ENCODE results near the gene SCART1. TPM values are rescaled to one million over a fixed set of nuclear protein-coding genes. Genes with fewer than 3 reads are reported as not detected.
A peak's percentile ranks its signal among the peaks of the same experiment; 100 is the strongest.
"Not testable (repeated sequence)": the region's sequence is repeated elsewhere in the genome, so short reads cannot be mapped to it uniquely, and the experiment has no call there.

The SCART1 gene
- total RNA-seq, 1 donor from 2014 or later: 2.4 TPM

- Mint-ChIP-seq H3K36me3 (ENCODE audit: low read depth) (peaks cover 21% of the 10 kb centered on the region), H3K9me3 (ENCODE audit: low read depth) (peaks cover 15% of the 10 kb centered on the region), H3K27ac (ENCODE audit: unreplicated experiment) (no peak overlapping the region), H3K27me3 (ENCODE audit: low read depth) (no peaks in the 10 kb centered on the region), H3K4me3 (ENCODE audit: unreplicated experiment) (no peak overlapping the region), H3K4me1 (ENCODE audit: low read depth) (no peaks in the 10 kb centered on the region)
- TF ChIP-seq CTCF (IDR thresholded peaks at IDR 0.05): no peak
- no peak for DNase-seq (ENCODE audit: low spot score)
Observed at GRCh38 chr10:133466683-133467275, 13.0 kb downstream of the SCART1 start.

- H3K4me3 Mint-ChIP-seq (ENCODE audit: unreplicated experiment): no peak overlapping the region
- peaks cover 21% of the 10 kb centered on the region for H3K36me3 Mint-ChIP-seq (ENCODE audit: low read depth)
- no peaks in the 10 kb centered on the region for H3K27me3 Mint-ChIP-seq (ENCODE audit: low read depth)
- H3K9me3 Mint-ChIP-seq (ENCODE audit: low read depth): peaks cover 15% of the 10 kb centered on the region
- H3K27ac Mint-ChIP-seq (ENCODE audit: unreplicated experiment): no peak overlapping the region
- TF ChIP-seq CTCF (IDR thresholded peaks at IDR 0.05): no peak
- H3K4me1 Mint-ChIP-seq (ENCODE audit: low read depth): no peaks in the 10 kb centered on the region
- peak; percentile 72 for DNase-seq (ENCODE audit: low spot score)
Observed at GRCh38 chr10:133467286-133467911, 13.7 kb downstream of the SCART1 start.

GRCh38 chr10:133469205-133469604 is 15.5 kb downstream of the SCART1 start:
- not testable (repeated sequence) for H3K27ac Mint-ChIP-seq (ENCODE audit: unreplicated experiment); H3K27me3 Mint-ChIP-seq (ENCODE audit: low read depth); H3K4me1 Mint-ChIP-seq (ENCODE audit: low read depth); DNase-seq (ENCODE audit: low spot score); H3K9me3 Mint-ChIP-seq (ENCODE audit: low read depth); H3K4me3 Mint-ChIP-seq (ENCODE audit: unreplicated experiment)
- peaks cover 24% of the 10 kb centered on the region for H3K36me3 Mint-ChIP-seq (ENCODE audit: low read depth)

GRCh38 chr10:133471300-133472109 is 17.8 kb downstream of the SCART1 start:
- Mint-ChIP-seq H3K9me3 (ENCODE audit: low read depth) (peaks cover 5% of the 10 kb centered on the region), H3K27me3 (ENCODE audit: low read depth) (no peaks in the 10 kb centered on the region), H3K27ac (ENCODE audit: unreplicated experiment) (no peak overlapping the region), H3K36me3 (ENCODE audit: low read depth) (peaks cover 24% of the 10 kb centered on the region), H3K4me3 (ENCODE audit: unreplicated experiment) (no peak overlapping the region), H3K4me1 (ENCODE audit: low read depth) (no peaks in the 10 kb centered on the region)
- DNase-seq (ENCODE audit: low spot score): no peak
- TF ChIP-seq CTCF (IDR thresholded peaks at IDR 0.05): no peak

GRCh38 chr10:133473270-133473669 is 19.5 kb downstream of the SCART1 start:
- H3K4me3 Mint-ChIP-seq (ENCODE audit: unreplicated experiment): no peak overlapping the region
- no peak for TF ChIP-seq CTCF (IDR thresholded peaks at IDR 0.05)
- DNase-seq (ENCODE audit: low spot score): no peak
- H3K27me3 Mint-ChIP-seq (ENCODE audit: low read depth): no peaks in the 10 kb centered on the region
- H3K36me3 Mint-ChIP-seq (ENCODE audit: low read depth): peaks cover 14% of the 10 kb centered on the region
- peaks cover 5% of the 10 kb centered on the region for H3K9me3 Mint-ChIP-seq (ENCODE audit: low read depth)
- H3K4me1 Mint-ChIP-seq (ENCODE audit: low read depth): no peaks in the 10 kb centered on the region
- H3K27ac Mint-ChIP-seq (ENCODE audit: unreplicated experiment): no peak overlapping the region

All from chondrocyte (in vitro differentiated cells).